GM19193 (cell line): ENCODE results near the gene PRKAR2A.

ENCODE experiments used
- POLR2A ChIP-seq: IDR thresholded peaks from 4 replicates; pipeline ENCODE4 v1.6.1; 2011; ENCODE audit not compliant: insufficient read depth, insufficient read length; ENCODE audit errors: extremely low read depth

The PRKAR2A gene

GRCh38 chr3:48855681-48856447 lies 8.2 kb upstream of the PRKAR2A start:
- no peak for TF ChIP-seq POLR2A

- TF ChIP-seq POLR2A = no peak
These were observed 4.5 kb upstream of the PRKAR2A start for GRCh38 chr3:48852151-48852550.

GRCh38 chr3:48851407-48851806 lies 3.7 kb upstream of the PRKAR2A start:
- TF ChIP-seq POLR2A = no peak

- no peak for TF ChIP-seq POLR2A
These were observed 1.3 kb upstream of the PRKAR2A start for GRCh38 chr3:48848816-48849515.

GRCh38 chr3:48847053-48847503 lies 596 bp downstream of the PRKAR2A start:
- TF ChIP-seq POLR2A = no peak

GRCh38 chr3:48845170-48845569 lies 2.5 kb downstream of the PRKAR2A start:
- no peak for TF ChIP-seq POLR2A

- no peak for TF ChIP-seq POLR2A
These were observed 10.5 kb downstream of the PRKAR2A start for GRCh38 chr3:48837163-48837562.

- TF ChIP-seq POLR2A = no peak
These were observed 11.9 kb downstream of the PRKAR2A start for GRCh38 chr3:48835650-48836366.

- TF ChIP-seq POLR2A = no peak
These were observed 15.0 kb downstream of the PRKAR2A start for GRCh38 chr3:48832684-48833083.

GRCh38 chr3:48830715-48831114 lies 17.0 kb downstream of the PRKAR2A start:
- no peak for TF ChIP-seq POLR2A

GRCh38 chr3:48826451-48826850 lies 21.2 kb downstream of the PRKAR2A start:
- no peak for TF ChIP-seq POLR2A

- no peak for TF ChIP-seq POLR2A
These were observed 26.9 kb downstream of the PRKAR2A start for GRCh38 chr3:48820612-48821324.

GRCh38 chr3:48819234-48820221 lies 28.1 kb downstream of the PRKAR2A start:
- TF ChIP-seq POLR2A = no peak

- TF ChIP-seq POLR2A = no peak
These were observed 36.1 kb downstream of the PRKAR2A start for GRCh38 chr3:48811524-48811923.
